NB4 (cell line): Measurements from ENCODE around the gene DOP1B.

Source experiments
- DNase-seq: peaks from one replicate; pipeline ENCODE4 v3.0.0; 2010; ENCODE audit warnings: low read depth
- H3K4me3 ChIP-seq: one replicate; pipeline ENCODE4 v1.5.1; 2011; ENCODE audit warnings: mild to moderate bottlenecking, low read depth, low read length, moderate library complexity
- MAX ChIP-seq: IDR thresholded peaks from 2 replicates; pipeline ENCODE4 v1.6.1; 2011; ENCODE audit warnings: low read depth, low read length
- MYC ChIP-seq: IDR thresholded peaks from 2 replicates; pipeline ENCODE4 v1.6.1; 2011; ENCODE audit warnings: low read depth, low read length
- POLR2A ChIP-seq: IDR thresholded peaks from 2 replicates; pipeline ENCODE4 v1.6.1; 2011; ENCODE audit warnings: mild to moderate bottlenecking; ENCODE audit not compliant: insufficient read length; ENCODE audit errors: extremely low read depth
- TF ChIP-seq, protein P1 (sequence below): IDR thresholded peaks from one replicate; pipeline ENCODE4 v1.5.1; 2012; ENCODE audit warnings: low read depth, low read length

DOP1B gene

DNA sequence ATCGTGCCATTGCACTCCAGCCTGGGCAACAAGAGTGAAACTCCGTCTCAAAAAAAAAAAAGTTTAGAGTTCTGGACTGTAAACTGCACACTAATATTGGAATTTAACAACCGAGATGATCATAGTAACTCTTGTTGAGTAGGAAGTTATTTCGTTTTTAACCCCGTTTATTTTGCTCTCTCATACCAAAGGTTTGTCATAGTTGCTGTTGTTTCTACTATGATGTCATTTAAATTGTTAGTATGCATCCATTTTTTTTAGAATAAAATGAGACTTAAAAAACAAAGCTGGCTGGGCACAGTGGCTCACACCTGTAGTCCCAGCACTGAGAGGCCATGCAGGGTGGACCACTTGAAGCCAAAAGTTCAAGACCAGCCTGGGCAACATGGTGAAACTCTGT lies 49.3 kb downstream of the DOP1B start:
- no peak for DNase-seq
- H3K4me3 ChIP-seq, result no peak overlapping the region
- no peak for TF ChIP-seq MAX
- TF ChIP-seq, protein P1, sequence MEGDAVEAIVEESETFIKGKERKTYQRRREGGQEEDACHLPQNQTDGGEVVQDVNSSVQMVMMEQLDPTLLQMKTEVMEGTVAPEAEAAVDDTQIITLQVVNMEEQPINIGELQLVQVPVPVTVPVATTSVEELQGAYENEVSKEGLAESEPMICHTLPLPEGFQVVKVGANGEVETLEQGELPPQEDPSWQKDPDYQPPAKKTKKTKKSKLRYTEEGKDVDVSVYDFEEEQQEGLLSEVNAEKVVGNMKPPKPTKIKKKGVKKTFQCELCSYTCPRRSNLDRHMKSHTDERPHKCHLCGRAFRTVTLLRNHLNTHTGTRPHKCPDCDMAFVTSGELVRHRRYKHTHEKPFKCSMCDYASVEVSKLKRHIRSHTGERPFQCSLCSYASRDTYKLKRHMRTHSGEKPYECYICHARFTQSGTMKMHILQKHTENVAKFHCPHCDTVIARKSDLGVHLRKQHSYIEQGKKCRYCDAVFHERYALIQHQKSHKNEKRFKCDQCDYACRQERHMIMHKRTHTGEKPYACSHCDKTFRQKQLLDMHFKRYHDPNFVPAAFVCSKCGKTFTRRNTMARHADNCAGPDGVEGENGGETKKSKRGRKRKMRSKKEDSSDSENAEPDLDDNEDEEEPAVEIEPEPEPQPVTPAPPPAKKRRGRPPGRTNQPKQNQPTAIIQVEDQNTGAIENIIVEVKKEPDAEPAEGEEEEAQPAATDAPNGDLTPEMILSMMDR, result no peak
- TF ChIP-seq POLR2A, result no peak
- TF ChIP-seq MYC, result no peak
